SH-SY5Y (cell line): Measurements from ENCODE around the gene STT3B.

Experiments used
- GATA2 ChIP-seq: IDR thresholded peaks from 2 replicates; pipeline ENCODE4 v1.6.1; 2011; ENCODE audit warnings: mild to moderate bottlenecking, low read depth, low read length
- GATA3 ChIP-seq: IDR thresholded peaks from 2 replicates; pipeline ENCODE4 v1.6.1; 2011; ENCODE audit warnings: low read depth, mild to moderate bottlenecking, low read length, moderate library complexity

DNA sequence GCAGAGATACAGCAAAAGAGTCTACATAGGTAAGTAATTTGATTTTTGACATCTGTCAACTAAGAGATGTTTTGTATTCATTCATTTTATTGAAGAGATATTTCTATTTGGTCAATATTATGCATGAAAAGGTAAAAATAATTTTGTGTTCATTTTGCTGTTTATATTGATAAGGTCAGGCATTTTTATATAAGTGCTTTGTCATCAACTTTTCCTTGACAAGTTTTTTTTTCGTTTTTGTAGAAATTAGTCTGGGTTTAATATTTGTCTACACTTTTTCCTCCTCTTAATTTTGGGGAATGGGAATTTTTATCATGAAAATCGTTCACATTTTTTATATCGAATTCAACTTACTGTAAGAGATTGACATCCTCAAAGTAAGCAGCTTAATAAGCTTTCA is 67.7 kb downstream of the STT3B start:
- TF ChIP-seq GATA2 (no peak), GATA3 (no peak)
